ENCODE data around the gene CDH16.
"Not testable (repeated sequence)": the region's sequence is repeated elsewhere in the genome, so short reads cannot be mapped to it uniquely, and the experiment has no call there.

- not testable (repeated sequence) for TF ChIP-seq PATZ1 (CRISPR knock-in tag; IDR thresholded peaks at IDR 0.05); ZNF776 (CRISPR knock-in tag; IDR thresholded peaks at IDR 0.05); ZBTB43 (CRISPR knock-in tag; conservative IDR thresholded peaks at IDR 0.05)
Observed at GRCh38 chr16:66896682-66897081, 22.0 kb downstream of the CDH16 start.

Data from HepG2 (cell line).